Cardiac muscle cell (in vitro differentiated cells and primary cell): ENCODE results near the gene LEFTY2. TPM values are rescaled to one million over a fixed set of nuclear protein-coding genes. Genes with fewer than 3 reads are reported as not detected.
"Not testable (repeated sequence)": the region's sequence is repeated elsewhere in the genome, so short reads cannot be mapped to it uniquely, and the experiment has no call there.

ENCODE experiments used
- DNase-seq, 2 donors: peaks; one replicate each; pipeline versions ENCODE4 v3.0.0 to v3.0.0-alpha.2; 2010 to 2017; ENCODE audit warnings: low read depth in 1 of 2, low spot score in 1 of 2
- H3K27ac ChIP-seq: fragments of 200-600 bp; sonication (generic); 2 replicates; pipeline ENCODE4 v1.5.1; 2016
- H3K27me3 ChIP-seq: fragments of 200-600 bp; sonication (generic); 2 replicates; pipeline ENCODE4 v1.6.0; 2016; ENCODE audit warnings: control low read depth
- H3K36me3 ChIP-seq: fragments of 200-600 bp; sonication (generic); 2 replicates; pipeline ENCODE4 v1.5.1; 2016; ENCODE audit warnings: control low read depth
- H3K4me1 ChIP-seq: fragments of 200-600 bp; sonication (generic); 2 replicates; pipeline ENCODE4 v1.8.1; 2017; ENCODE audit warnings: low read depth, mild to moderate bottlenecking, mixed run types
- H3K4me3 ChIP-seq: fragments of 200-600 bp; sonication (generic); 2 replicates; pipeline ENCODE4 v1.5.1; 2016; ENCODE audit warnings: mild to moderate bottlenecking
- H3K9me3 ChIP-seq: fragments of 200-600 bp; sonication (generic); 2 replicates; pipeline ENCODE4 v1.5.1; 2017; ENCODE audit warnings: low read depth, mild to moderate bottlenecking, control low read depth
- polyA plus RNA-seq: library from polyadenylated mRNA; unstranded; fragments of >200 nt; fragmentation: Nextera tagmentation; extraction: Ambion mirVana; gene quantifications from 2 replicates; pipeline ENCODE4 v1.2.1, GENCODE V29; 2016
- total RNA-seq: library from RNA; depleted of rRNA; stranded (reverse); fragments of >200 nt; gene quantifications from 2 replicates; pipeline ENCODE4 v1.2.3, GENCODE V29; 2016
- TF ChIP-seq, protein P1 (sequence below): IDR thresholded peaks from 2 replicates; pipeline ENCODE4 v1.5.1; 2012; ENCODE audit warnings: low read depth, mild to moderate bottlenecking, low read length

LEFTY2 gene
- total and polyA plus RNA-seq, 2 experiments from 2014 or later: 4.0 to 9.0 TPM

DNA sequence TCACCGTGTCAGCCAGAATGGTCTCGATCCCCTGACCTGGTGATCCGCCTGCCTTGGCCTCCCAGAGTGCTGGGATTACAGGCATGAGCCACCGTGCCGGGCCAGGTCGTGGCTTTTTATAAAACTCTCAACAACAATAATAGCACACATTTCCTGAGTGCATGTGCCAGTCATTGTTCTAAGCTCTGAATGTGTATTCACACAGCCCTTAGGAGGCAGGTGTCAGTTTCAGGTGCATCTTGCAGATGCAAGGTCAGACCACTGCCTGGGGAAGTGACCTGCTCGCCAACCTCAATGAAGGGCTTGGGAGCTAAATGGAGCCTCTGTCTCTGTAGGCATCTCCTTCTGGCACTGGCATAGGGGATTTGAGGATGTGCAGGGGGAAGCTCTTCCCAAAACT, 1.6 kb upstream of the LEFTY2 start:
- TF ChIP-seq, protein P1, sequence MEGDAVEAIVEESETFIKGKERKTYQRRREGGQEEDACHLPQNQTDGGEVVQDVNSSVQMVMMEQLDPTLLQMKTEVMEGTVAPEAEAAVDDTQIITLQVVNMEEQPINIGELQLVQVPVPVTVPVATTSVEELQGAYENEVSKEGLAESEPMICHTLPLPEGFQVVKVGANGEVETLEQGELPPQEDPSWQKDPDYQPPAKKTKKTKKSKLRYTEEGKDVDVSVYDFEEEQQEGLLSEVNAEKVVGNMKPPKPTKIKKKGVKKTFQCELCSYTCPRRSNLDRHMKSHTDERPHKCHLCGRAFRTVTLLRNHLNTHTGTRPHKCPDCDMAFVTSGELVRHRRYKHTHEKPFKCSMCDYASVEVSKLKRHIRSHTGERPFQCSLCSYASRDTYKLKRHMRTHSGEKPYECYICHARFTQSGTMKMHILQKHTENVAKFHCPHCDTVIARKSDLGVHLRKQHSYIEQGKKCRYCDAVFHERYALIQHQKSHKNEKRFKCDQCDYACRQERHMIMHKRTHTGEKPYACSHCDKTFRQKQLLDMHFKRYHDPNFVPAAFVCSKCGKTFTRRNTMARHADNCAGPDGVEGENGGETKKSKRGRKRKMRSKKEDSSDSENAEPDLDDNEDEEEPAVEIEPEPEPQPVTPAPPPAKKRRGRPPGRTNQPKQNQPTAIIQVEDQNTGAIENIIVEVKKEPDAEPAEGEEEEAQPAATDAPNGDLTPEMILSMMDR: no peak
- DNase-seq: no peak
- Histone ChIP-seq H3K27me3 (no peaks in the 10 kb centered on the region), H3K36me3 (no peaks in the 10 kb centered on the region), H3K4me1 (peaks cover 16% of the 10 kb centered on the region), H3K4me3 (no peak overlapping the region), H3K27ac (no peak overlapping the region), H3K9me3 (no peaks in the 10 kb centered on the region)

DNA sequence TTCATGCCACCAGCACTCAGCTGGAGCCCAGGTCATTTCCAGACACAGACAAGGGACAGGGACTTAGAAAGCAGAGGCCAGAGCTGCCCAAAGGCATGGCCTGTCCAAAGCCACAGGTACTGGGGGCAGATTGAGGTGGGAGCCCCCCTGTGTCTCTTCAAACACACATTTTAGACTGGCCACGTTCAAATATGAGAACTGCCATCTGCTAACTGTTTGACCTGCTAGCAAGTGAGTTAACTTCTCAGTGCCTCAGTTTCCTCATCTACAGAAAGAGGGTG, 862 bp upstream of the LEFTY2 start:
- peak overlapping the region; percentile 72 for H3K27ac ChIP-seq

DNA sequence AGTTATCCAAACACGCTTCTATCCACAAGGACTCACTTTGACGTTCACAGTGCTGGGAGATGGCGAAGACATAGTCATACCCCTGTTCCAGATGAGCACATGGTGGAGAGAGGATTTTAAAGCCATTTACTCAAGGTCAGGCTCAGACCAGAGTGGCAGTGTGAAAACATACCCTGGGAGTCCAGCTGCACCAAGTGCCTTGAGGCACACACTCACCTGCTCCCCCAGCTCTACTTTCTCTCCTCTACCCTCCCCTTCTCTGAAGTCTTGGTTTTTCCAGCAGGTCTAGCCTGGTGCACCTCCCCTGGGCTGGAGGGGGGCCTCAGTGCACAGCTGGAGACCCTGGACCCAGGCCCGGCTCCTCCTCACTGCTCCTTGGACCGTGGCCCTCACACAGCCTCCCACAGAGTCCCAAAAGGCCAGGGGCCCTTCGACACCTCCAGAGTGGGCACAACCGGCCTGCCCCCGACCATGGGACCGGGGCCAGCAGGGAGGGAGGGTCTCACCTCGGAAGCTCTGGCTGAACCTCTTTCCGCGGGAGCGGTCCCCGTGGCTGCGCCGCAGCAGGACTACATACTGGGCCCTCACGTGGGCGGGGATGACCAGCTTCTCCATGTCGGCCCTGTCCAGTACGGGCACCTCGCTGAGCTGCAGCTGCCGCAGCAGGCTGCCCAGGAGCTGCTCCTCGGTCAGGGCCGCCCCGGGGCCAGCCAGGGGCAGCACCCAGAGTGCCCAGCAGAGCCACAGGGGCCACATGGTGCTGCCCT, 452 bp downstream of the LEFTY2 start:
- TF ChIP-seq, protein P1: no peak
- peak in 1 of 2 donors; percentile 13 for DNase-seq
- Histone ChIP-seq H3K27me3 (no peaks in the 10 kb centered on the region), H3K4me1 (peaks cover 16% of the 10 kb centered on the region), H3K4me3 (no peak overlapping the region), H3K27ac (peak overlapping the region; percentile 72), H3K36me3 (no peaks in the 10 kb centered on the region), H3K9me3 (no peaks in the 10 kb centered on the region)

More for the DNA sequence above, 862 bp upstream of the LEFTY2 start:
- TF ChIP-seq, protein P1: no peak
- no peak for DNase-seq
- Histone ChIP-seq H3K36me3 (no peaks in the 10 kb centered on the region), H3K27me3 (no peaks in the 10 kb centered on the region), H3K4me3 (no peak overlapping the region), H3K9me3 (no peaks in the 10 kb centered on the region), H3K4me1 (peaks cover 16% of the 10 kb centered on the region)

DNA sequence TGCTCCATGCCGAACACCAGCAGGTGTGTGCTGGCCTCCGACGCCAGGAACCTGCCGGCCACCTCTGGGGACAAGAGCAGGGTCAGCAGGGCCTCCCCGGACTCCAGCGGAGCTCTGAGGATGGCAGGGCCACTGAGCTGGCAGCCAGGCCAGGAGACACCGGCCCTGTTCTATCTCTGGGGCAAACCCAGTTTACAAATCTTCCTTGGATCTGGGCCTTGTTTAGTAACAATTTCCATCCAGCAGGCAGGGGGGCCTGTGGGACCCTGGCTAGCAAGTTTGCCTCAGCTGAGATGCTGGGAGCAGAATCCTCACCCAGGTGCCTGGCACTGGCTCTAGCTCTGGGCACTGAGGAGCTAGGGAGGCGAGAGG, 1.1 kb downstream of the LEFTY2 start:
- H3K4me3 ChIP-seq, DNase-seq: not testable (repeated sequence)

DNA sequence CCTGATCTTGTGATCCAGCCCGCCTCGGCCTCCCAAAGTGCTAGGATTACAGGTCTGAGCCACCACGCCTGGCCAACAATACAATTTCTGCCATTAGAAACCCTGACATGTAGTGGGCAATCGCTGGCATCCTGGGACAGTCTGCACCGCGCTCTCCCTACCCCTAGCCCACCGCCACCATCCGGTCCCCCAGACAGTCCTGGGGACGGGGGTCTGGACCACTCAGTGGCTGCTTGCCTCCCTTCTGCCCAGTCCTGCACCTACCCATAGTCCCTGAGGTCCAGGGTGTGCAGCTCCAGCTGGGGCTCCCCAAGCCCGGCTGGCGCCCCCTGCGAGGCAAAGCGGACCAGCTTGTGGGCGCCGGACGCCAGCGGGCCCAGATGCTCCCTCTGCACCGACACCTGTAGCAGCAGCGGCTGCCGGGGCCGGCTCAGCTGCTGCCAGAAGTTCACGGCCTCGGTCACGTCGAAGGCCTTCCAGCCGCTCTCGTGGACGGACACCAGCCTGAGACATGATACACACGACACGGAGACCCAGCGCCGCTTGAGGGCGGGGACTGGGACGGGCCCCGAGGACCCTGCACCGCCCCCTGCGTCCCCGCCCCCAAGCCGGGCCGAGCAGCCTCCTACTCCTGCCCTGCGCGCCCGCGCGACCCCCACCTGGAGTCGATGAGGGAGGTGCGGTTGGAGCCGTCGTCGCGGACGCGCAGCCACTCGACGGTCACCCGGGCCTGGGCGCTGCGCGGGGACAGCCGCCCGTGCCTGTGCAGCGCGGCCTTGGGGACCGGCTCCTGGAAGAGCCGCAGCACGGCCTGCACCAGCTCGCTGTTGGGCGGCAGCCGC, 1.7 kb downstream of the LEFTY2 start:
- not testable (repeated sequence) for H3K27ac ChIP-seq, DNase-seq, H3K36me3 ChIP-seq, H3K9me3 ChIP-seq, H3K27me3 ChIP-seq, H3K4me3 ChIP-seq
- peaks cover 16% of the 10 kb centered on the region for H3K4me1 ChIP-seq

More for the DNA sequence above, 1.1 kb downstream of the LEFTY2 start:
- H3K4me1 ChIP-seq: peaks cover 16% of the 10 kb centered on the region
- H3K9me3 ChIP-seq, H3K27ac ChIP-seq, H3K36me3 ChIP-seq, H3K27me3 ChIP-seq: not testable (repeated sequence)

DNA sequence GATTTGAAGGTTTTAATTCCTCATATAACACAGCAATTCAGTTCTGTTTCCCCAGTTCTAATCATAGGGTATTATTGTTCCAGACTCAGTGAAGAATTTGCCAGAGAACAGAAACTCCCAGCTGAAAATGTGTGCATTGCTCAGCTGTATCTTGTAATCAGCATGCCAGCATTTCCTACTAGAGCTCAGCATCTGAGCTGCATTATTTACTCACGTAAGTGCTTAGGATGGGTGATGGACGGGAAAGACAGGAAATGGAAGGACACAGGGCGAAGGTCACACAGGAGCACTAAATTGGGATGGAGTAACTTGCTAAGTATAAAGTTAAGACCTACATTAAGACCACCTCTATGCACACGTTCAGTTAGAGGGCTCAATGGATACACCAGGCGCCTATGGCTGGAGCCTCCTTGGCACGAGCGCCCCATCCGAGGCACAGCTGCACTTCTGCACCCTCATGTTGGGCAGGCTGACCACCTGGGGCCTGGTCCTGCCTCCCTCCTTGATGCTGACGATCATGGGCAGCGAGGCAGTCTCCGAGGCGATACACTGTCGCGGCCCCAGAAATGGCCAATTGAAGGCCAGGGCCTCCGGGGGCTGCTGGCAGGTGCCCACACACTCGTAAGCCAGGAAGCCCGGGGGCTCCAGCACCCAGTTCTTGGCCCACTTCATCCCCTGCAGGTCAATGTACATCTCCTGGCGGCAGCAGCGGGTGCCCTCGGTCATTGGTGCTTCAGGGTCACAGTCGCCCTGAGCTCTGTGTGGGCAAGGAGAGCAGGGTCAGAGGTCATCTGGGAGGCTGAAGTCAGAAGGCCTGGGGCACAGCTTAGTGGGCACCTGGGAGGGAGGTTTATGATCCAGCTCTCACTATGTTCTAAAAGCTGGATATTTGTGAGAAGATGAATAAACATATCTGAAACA, 3.7 kb downstream of the LEFTY2 start:
- Histone ChIP-seq H3K27ac (no peak overlapping the region), H3K27me3 (no peaks in the 10 kb centered on the region), H3K4me1 (peaks cover 16% of the 10 kb centered on the region), H3K36me3 (no peaks in the 10 kb centered on the region), H3K4me3 (no peak overlapping the region), H3K9me3 (no peaks in the 10 kb centered on the region)
- DNase-seq: no peak
- TF ChIP-seq, protein P1: no peak
